ENCODE data around the gene RANBP10.

- TF ChIP-seq JUND (IDR thresholded peaks at IDR 0.05; ENCODE audit: low read depth, low read length) (no peak), RFX5 (IDR thresholded peaks at IDR 0.05; ENCODE audit: low read depth, low read length) (no peak), EZH2 (IDR thresholded peaks at IDR 0.05; ENCODE audit: borderline replicate concordance, control insufficient read depth, low read depth, low read length) (no peak), FOXK2 (IDR thresholded peaks at IDR 0.05) (no peak), REST (IDR thresholded peaks at IDR 0.05; ENCODE audit: low read depth, low read length) (no peak), ATF2 (IDR thresholded peaks at IDR 0.05; ENCODE audit: low read length) (no peak), NR2C2 (IDR thresholded peaks at IDR 0.05; ENCODE audit: borderline replicate concordance, control insufficient read depth, insufficient read length, low read depth) (no peak), SP1 (IDR thresholded peaks at IDR 0.05; ENCODE audit: low read depth, low read length) (no peak), SMC3 (IDR thresholded peaks at IDR 0.05; ENCODE audit: borderline replicate concordance, low read length) (no peak)
- TF ChIP-seq, protein P1, sequence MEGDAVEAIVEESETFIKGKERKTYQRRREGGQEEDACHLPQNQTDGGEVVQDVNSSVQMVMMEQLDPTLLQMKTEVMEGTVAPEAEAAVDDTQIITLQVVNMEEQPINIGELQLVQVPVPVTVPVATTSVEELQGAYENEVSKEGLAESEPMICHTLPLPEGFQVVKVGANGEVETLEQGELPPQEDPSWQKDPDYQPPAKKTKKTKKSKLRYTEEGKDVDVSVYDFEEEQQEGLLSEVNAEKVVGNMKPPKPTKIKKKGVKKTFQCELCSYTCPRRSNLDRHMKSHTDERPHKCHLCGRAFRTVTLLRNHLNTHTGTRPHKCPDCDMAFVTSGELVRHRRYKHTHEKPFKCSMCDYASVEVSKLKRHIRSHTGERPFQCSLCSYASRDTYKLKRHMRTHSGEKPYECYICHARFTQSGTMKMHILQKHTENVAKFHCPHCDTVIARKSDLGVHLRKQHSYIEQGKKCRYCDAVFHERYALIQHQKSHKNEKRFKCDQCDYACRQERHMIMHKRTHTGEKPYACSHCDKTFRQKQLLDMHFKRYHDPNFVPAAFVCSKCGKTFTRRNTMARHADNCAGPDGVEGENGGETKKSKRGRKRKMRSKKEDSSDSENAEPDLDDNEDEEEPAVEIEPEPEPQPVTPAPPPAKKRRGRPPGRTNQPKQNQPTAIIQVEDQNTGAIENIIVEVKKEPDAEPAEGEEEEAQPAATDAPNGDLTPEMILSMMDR (IDR thresholded peaks at IDR 0.05 in 2 of 3, conservative IDR thresholded peaks at IDR 0.05 in 1 of 3; ENCODE audit: control insufficient read depth in 2 of 3, extremely low read depth in 1 of 3, insufficient read depth in 1 of 3, low read depth in 3 of 3, low read length in 3 of 3), result no peak
Observed at GRCh38 chr16:67760956-67761230, 45.5 kb downstream of the RANBP10 start.
